Chondrocyte (in vitro differentiated cells): ENCODE measurements around the gene SLC6A6. TPM values are rescaled to one million over a fixed set of nuclear protein-coding genes. Genes with fewer than 3 reads are reported as not detected.

ENCODE experiments used
- DNase-seq: peaks from one replicate; pipeline ENCODE4 v3.0.0; 2021; ENCODE audit warnings: mixed read lengths, low spot score
- H3K27ac Mint-ChIP-seq: one replicate; pipeline ENCODE4 v1.8.0; 2021; ENCODE audit warnings: mild to moderate bottlenecking, moderate library complexity, mixed read lengths; ENCODE audit not compliant: unreplicated experiment
- H3K27me3 Mint-ChIP-seq: 2 replicates; pipeline ENCODE4 v1.8.0; 2021; ENCODE audit warnings: low read depth, mixed read lengths
- H3K36me3 Mint-ChIP-seq: 2 replicates; pipeline ENCODE4 v1.8.0; 2021; ENCODE audit warnings: low read depth, mixed read lengths
- H3K4me1 Mint-ChIP-seq: 2 replicates; pipeline ENCODE4 v1.8.0; 2021; ENCODE audit warnings: low read depth, mild to moderate bottlenecking, mixed read lengths
- H3K4me3 Mint-ChIP-seq: one replicate; pipeline ENCODE4 v1.8.0; 2021; ENCODE audit warnings: mild to moderate bottlenecking, moderate library complexity, mixed read lengths; ENCODE audit not compliant: unreplicated experiment
- H3K9me3 Mint-ChIP-seq: 2 replicates; pipeline ENCODE4 v1.8.0; 2021; ENCODE audit warnings: low read depth, mixed read lengths
- CTCF ChIP-seq: fragments of 200-600 bp; sonication (generic); IDR thresholded peaks from 2 replicates; pipeline ENCODE4 v1.5.0; 2021; ENCODE audit warnings: antibody characterized with exemption, mild to moderate bottlenecking, moderate library complexity
- total RNA-seq: library from RNA; stranded (reverse); gene quantifications from 3 replicates; pipeline ENCODE4 v1.2.1, GENCODE V29; 2021

SLC6A6 gene
- total RNA-seq, 1 donor from 2014 or later: 46.0 TPM

DNA sequence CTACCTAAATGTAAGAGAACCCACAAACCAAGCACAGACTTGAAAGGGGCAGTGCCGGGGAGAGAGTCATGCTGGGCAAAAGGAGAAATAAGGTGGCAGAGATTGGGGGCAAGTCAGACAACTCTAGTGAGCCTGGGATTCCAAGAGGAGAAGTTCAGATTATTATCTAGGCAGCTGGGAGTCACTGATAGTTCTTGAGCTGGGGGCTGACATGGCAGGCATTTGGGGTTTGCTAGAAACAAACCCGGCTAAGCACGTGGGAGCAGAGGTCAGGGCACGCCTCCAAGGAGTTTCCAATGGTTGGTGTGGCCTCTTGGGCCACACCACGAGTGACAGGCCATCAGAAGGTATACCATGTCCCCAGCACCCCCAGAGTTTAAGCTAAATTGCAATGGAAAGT is 27.6 kb downstream of the SLC6A6 start:
- TF ChIP-seq CTCF: no peak
- peak overlapping the region; percentile 62 for H3K27ac Mint-ChIP-seq

GRCh38 chr3:14430706-14431451 is 28.5 kb downstream of the SLC6A6 start:
- no peak for TF ChIP-seq CTCF
- H3K9me3 Mint-ChIP-seq: no peaks in the 10 kb centered on the region
- no peak overlapping the region for H3K4me3 Mint-ChIP-seq
- no peaks in the 10 kb centered on the region for H3K27me3 Mint-ChIP-seq
- H3K36me3 Mint-ChIP-seq: peaks cover 2% of the 10 kb centered on the region
- no peak for DNase-seq
- peaks cover 54% of the 10 kb centered on the region for H3K4me1 Mint-ChIP-seq
- H3K27ac Mint-ChIP-seq: peak overlapping the region; percentile 88

More for the DNA sequence above, 27.6 kb downstream of the SLC6A6 start:
- Mint-ChIP-seq H3K36me3 (peaks cover 2% of the 10 kb centered on the region), H3K9me3 (no peaks in the 10 kb centered on the region), H3K4me1 (peaks cover 62% of the 10 kb centered on the region), H3K27me3 (no peaks in the 10 kb centered on the region), H3K4me3 (no peak overlapping the region)
- no peak for DNase-seq

GRCh38 chr3:14431452-14431916 is 29.1 kb downstream of the SLC6A6 start:
- Mint-ChIP-seq H3K4me3 (no peak overlapping the region), H3K4me1 (peaks cover 52% of the 10 kb centered on the region), H3K9me3 (no peaks in the 10 kb centered on the region), H3K27me3 (no peaks in the 10 kb centered on the region), H3K36me3 (peaks cover 2% of the 10 kb centered on the region), H3K27ac (peak overlapping the region; percentile 88)
- DNase-seq: no peak
- TF ChIP-seq CTCF: peak; percentile 30

- Mint-ChIP-seq H3K27ac (peak overlapping the region; percentile 88), H3K9me3 (no peaks in the 10 kb centered on the region), H3K36me3 (peaks cover 2% of the 10 kb centered on the region), H3K4me1 (peaks cover 52% of the 10 kb centered on the region), H3K27me3 (no peaks in the 10 kb centered on the region), H3K4me3 (no peak overlapping the region)
- no peak for DNase-seq
- TF ChIP-seq CTCF: peak; percentile 7
These were observed 29.8 kb downstream of the SLC6A6 start for GRCh38 chr3:14431917-14432834.

- Mint-ChIP-seq H3K36me3 (peaks cover 2% of the 10 kb centered on the region), H3K27ac (peak overlapping the region; percentile 88), H3K4me3 (no peak overlapping the region), H3K9me3 (no peaks in the 10 kb centered on the region), H3K4me1 (peaks cover 45% of the 10 kb centered on the region), H3K27me3 (no peaks in the 10 kb centered on the region)
- DNase-seq: no peak
- no peak for TF ChIP-seq CTCF
These were observed 30.7 kb downstream of the SLC6A6 start for GRCh38 chr3:14433106-14433505.
